Skeletal muscle tissue (tissue), 4 donors: ENCODE data around the gene ARHGAP6. TPM values are rescaled to one million over a fixed set of nuclear protein-coding genes. Genes with fewer than 3 reads are reported as not detected.
"Not testable (repeated sequence)": the region's sequence is repeated elsewhere in the genome, so short reads cannot be mapped to it uniquely, and the experiment has no call there.

Experiments
- H3K27ac ChIP-seq: one replicate; pipeline ENCODE4 v1.7.0; 2013; ENCODE audit warnings: mild to moderate bottlenecking, low read depth, low read length, inconsistent platforms
- H3K27me3 ChIP-seq, 3 donors: one replicate each; pipeline ENCODE4 v1.7.0; 2013; ENCODE audit warnings: low read length in 3 of 3; ENCODE audit not compliant: control insufficient read depth in 3 of 3, insufficient read depth in 3 of 3
- H3K36me3 ChIP-seq, 3 donors: one replicate each; pipeline ENCODE4 v1.7.0; 2013; ENCODE audit warnings: low read length in 3 of 3; ENCODE audit not compliant: control insufficient read depth in 3 of 3, insufficient read depth in 3 of 3
- H3K4me1 ChIP-seq, 3 donors: one replicate each; pipeline ENCODE4 v1.7.0; 2013; ENCODE audit warnings: low read length in 3 of 3, mild to moderate bottlenecking in 3 of 3; ENCODE audit not compliant: control insufficient read depth in 3 of 3, insufficient read depth in 3 of 3
- H3K4me3 ChIP-seq, 3 donors: one replicate each; pipeline ENCODE4 v1.7.0; 2013; ENCODE audit warnings: low read length in 3 of 3
- H3K9ac ChIP-seq, 3 donors: one replicate each; pipeline ENCODE4 v1.7.0; 2013; ENCODE audit warnings: low read length in 3 of 3, mild to moderate bottlenecking in 3 of 3, moderate library complexity in 2 of 3, low read depth in 1 of 3
- H3K9me3 ChIP-seq, 3 donors: one replicate each; pipeline ENCODE4 v1.7.0; 2013; ENCODE audit warnings: low read length in 3 of 3; ENCODE audit not compliant: control insufficient read depth in 3 of 3
- total RNA-seq: library from RNA; depleted of rRNA; stranded (reverse); fragments of >200 nt; gene quantifications from one replicate; pipeline ENCODE4 v1.2.3, GENCODE V29; 2014
- donor health status: Osteomylitis.

Gene ARHGAP6
- total RNA-seq, 1 donor from 2014 or later, result 8.4 TPM

GRCh38 chrX:11533199-11533651 is 132.5 kb downstream of the ARHGAP6 start:
- Histone ChIP-seq H3K9ac (no peak overlapping the region), H3K27ac (no peak overlapping the region), H3K9me3 (no peaks in the 10 kb centered on the region), H3K36me3 (no peaks in the 10 kb centered on the region), H3K4me3 (no peak overlapping the region), H3K27me3 (no peaks in the 10 kb centered on the region), H3K4me1 (no peaks in the 10 kb centered on the region)

- H3K27ac ChIP-seq, result no peak overlapping the region
- H3K9ac ChIP-seq, result no peak overlapping the region
- no peaks in the 10 kb centered on the region for H3K27me3 ChIP-seq
- no peak overlapping the region for H3K4me3 ChIP-seq
- no peaks in the 10 kb centered on the region for H3K9me3 ChIP-seq
- no peaks in the 10 kb centered on the region for H3K4me1 ChIP-seq
- no peaks in the 10 kb centered on the region for H3K36me3 ChIP-seq
Measured at GRCh38 chrX:11532291-11533078, 133.2 kb downstream of the ARHGAP6 start.

- H3K9ac ChIP-seq, result no peak overlapping the region
Measured at GRCh38 chrX:11531226-11531625, 134.5 kb downstream of the ARHGAP6 start.

GRCh38 chrX:11530621-11531020 is 135.1 kb downstream of the ARHGAP6 start:
- no peaks in the 10 kb centered on the region for H3K9me3 ChIP-seq
- no peak overlapping the region for H3K9ac ChIP-seq

More at GRCh38 chrX:11531226-11531625, 134.5 kb downstream of the ARHGAP6 start:
- no peak overlapping the region for H3K4me3 ChIP-seq
- H3K9me3 ChIP-seq, result no peaks in the 10 kb centered on the region
- no peaks in the 10 kb centered on the region for H3K27me3 ChIP-seq
- no peak overlapping the region for H3K27ac ChIP-seq
- no peaks in the 10 kb centered on the region for H3K36me3 ChIP-seq
- no peaks in the 10 kb centered on the region for H3K4me1 ChIP-seq

GRCh38 chrX:11528623-11529022 is 137.1 kb downstream of the ARHGAP6 start:
- no peaks in the 10 kb centered on the region for H3K36me3 ChIP-seq
- no peaks in the 10 kb centered on the region for H3K4me1 ChIP-seq
- no peak overlapping the region for H3K9ac ChIP-seq

More at GRCh38 chrX:11530621-11531020, 135.1 kb downstream of the ARHGAP6 start:
- no peaks in the 10 kb centered on the region for H3K4me1 ChIP-seq
- no peaks in the 10 kb centered on the region for H3K27me3 ChIP-seq
- no peak overlapping the region for H3K27ac ChIP-seq
- no peak overlapping the region for H3K4me3 ChIP-seq
- H3K36me3 ChIP-seq, result no peaks in the 10 kb centered on the region

GRCh38 chrX:11525685-11526084 is 140.0 kb downstream of the ARHGAP6 start:
- Histone ChIP-seq H3K9me3 (no peaks in the 10 kb centered on the region), H3K9ac (no peak overlapping the region), H3K4me3 (no peak overlapping the region), H3K27ac (no peak overlapping the region), H3K4me1 (no peaks in the 10 kb centered on the region), H3K36me3 (no peaks in the 10 kb centered on the region), H3K27me3 (no peaks in the 10 kb centered on the region)

More at GRCh38 chrX:11528623-11529022, 137.1 kb downstream of the ARHGAP6 start:
- no peaks in the 10 kb centered on the region for H3K27me3 ChIP-seq
- H3K27ac ChIP-seq, result no peak overlapping the region
- H3K9me3 ChIP-seq, result no peaks in the 10 kb centered on the region
- no peak overlapping the region for H3K4me3 ChIP-seq

- not testable (repeated sequence) for H3K9me3 ChIP-seq, H3K27me3 ChIP-seq, H3K27ac ChIP-seq, H3K9ac ChIP-seq, H3K4me1 ChIP-seq, H3K36me3 ChIP-seq, H3K4me3 ChIP-seq
Measured at GRCh38 chrX:11519234-11519633, 146.5 kb downstream of the ARHGAP6 start.

- no peak overlapping the region for H3K27ac ChIP-seq
Measured at GRCh38 chrX:11509786-11510185, 155.9 kb downstream of the ARHGAP6 start.

GRCh38 chrX:11504234-11504633 is 161.5 kb downstream of the ARHGAP6 start:
- no peaks in the 10 kb centered on the region for H3K4me1 ChIP-seq
- no peak overlapping the region for H3K4me3 ChIP-seq
- H3K36me3 ChIP-seq, result no peaks in the 10 kb centered on the region
- no peak overlapping the region for H3K27ac ChIP-seq
- H3K9ac ChIP-seq, result no peak overlapping the region
- no peaks in the 10 kb centered on the region for H3K9me3 ChIP-seq
- no peaks in the 10 kb centered on the region for H3K27me3 ChIP-seq

More at GRCh38 chrX:11509786-11510185, 155.9 kb downstream of the ARHGAP6 start:
- H3K36me3 ChIP-seq, result no peaks in the 10 kb centered on the region
- H3K27me3 ChIP-seq, result no peaks in the 10 kb centered on the region
- no peaks in the 10 kb centered on the region for H3K4me1 ChIP-seq
- no peaks in the 10 kb centered on the region for H3K9me3 ChIP-seq
- H3K4me3 ChIP-seq, result no peak overlapping the region
- no peak overlapping the region for H3K9ac ChIP-seq
